8988T (cell line): ENCODE results near the gene OAT.

Experiments used
- DNase-seq: peaks from one replicate; pipeline ENCODE4 v3.0.0; 2011

OAT gene

GRCh38 chr10:124418726-124419501, at the start of gene OAT:
TSS of gene OAT (minus strand) at chr10:124418923. CDS start at chr10:124412171, 6,752 bp downstream.
- DNase-seq: peak; percentile 86

GRCh38 chr10:124467165-124467564, 48.4 kb upstream of the OAT start:
- DNase-seq: no peak

- DNase-seq: no peak
Measured at GRCh38 chr10:124465777-124466488, 47.2 kb upstream of the OAT start.

- no peak for DNase-seq
Measured at GRCh38 chr10:124465003-124465776, 46.5 kb upstream of the OAT start.

- no peak for DNase-seq
Measured at GRCh38 chr10:124464028-124464965, 45.6 kb upstream of the OAT start.

GRCh38 chr10:124462348-124462695, 43.6 kb upstream of the OAT start:
- no peak for DNase-seq

- peak; percentile 92 for DNase-seq
Measured at GRCh38 chr10:124461642-124462347, 43.1 kb upstream of the OAT start, which contains the start of gene LHPP. TSS of gene LHPP (plus strand) at chr10:124461823. CDS start at chr10:124461863, 40 bp downstream.

- no peak for DNase-seq
Measured at GRCh38 chr10:124460144-124460543, 41.4 kb upstream of the OAT start.

- DNase-seq: no peak
Measured at GRCh38 chr10:124459395-124459794, 40.7 kb upstream of the OAT start.

GRCh38 chr10:124458889-124459288, 40.2 kb upstream of the OAT start:
- no peak for DNase-seq

- no peak for DNase-seq
Measured at GRCh38 chr10:124458473-124458872, 39.8 kb upstream of the OAT start.

GRCh38 chr10:124455441-124455840, 36.7 kb upstream of the OAT start:
- DNase-seq: no peak

GRCh38 chr10:124453960-124454610, 35.4 kb upstream of the OAT start:
- no peak for DNase-seq

- no peak for DNase-seq
Measured at GRCh38 chr10:124451276-124451675, 32.6 kb upstream of the OAT start.

- no peak for DNase-seq
Measured at GRCh38 chr10:124450783-124451057, 32.0 kb upstream of the OAT start.

GRCh38 chr10:124450012-124450782, 31.5 kb upstream of the OAT start, which contains the start of gene NKX1-2:
TSS of gene NKX1-2 (minus strand) at chr10:124450035. CDS start at chr10:124449943, 92 bp downstream.
- no peak for DNase-seq

GRCh38 chr10:124449170-124450011, 30.7 kb upstream of the OAT start:
- no peak for DNase-seq

GRCh38 chr10:124448696-124449169, 30.0 kb upstream of the OAT start:
- no peak for DNase-seq

- DNase-seq: no peak
Measured at GRCh38 chr10:124447751-124448466, 29.2 kb upstream of the OAT start.
